Bone marrow (tissue), 2 donors: ENCODE results near the gene TARM1.
A peak's percentile ranks its signal among the peaks of the same experiment; 100 is the strongest.
"Not testable (repeated sequence)": the region's sequence is repeated elsewhere in the genome, so short reads cannot be mapped to it uniquely, and the experiment has no call there.

ENCODE experiments used
- DNase-seq, 2 donors: peaks; one replicate each; lab custom pipeline; 2025; lab: John Stamatoyannopoulos, UW

TARM1 gene

DNA sequence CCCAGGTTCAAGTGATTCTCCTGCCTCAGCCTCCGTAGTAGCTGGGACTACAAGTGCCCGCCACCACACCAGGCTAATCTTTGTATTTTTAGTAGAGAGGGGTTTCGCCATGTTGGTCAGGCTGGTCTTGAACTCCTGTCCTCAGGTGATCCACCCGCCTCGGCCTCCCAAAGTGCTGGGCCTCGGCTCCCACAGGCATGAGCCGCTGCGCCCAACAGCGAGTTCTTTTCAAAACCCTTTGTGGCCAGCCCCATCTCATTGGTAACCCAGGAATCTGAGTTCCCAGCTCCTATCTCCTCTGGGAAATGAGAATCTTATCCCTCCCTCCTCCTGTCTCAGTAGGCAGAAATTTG, 18.7 kb upstream of the TARM1 start:
- not testable (repeated sequence) for DNase-seq

- no peak for DNase-seq
Measured at GRCh38 chr19:54099190-54099902, 18.2 kb upstream of the TARM1 start.

DNA sequence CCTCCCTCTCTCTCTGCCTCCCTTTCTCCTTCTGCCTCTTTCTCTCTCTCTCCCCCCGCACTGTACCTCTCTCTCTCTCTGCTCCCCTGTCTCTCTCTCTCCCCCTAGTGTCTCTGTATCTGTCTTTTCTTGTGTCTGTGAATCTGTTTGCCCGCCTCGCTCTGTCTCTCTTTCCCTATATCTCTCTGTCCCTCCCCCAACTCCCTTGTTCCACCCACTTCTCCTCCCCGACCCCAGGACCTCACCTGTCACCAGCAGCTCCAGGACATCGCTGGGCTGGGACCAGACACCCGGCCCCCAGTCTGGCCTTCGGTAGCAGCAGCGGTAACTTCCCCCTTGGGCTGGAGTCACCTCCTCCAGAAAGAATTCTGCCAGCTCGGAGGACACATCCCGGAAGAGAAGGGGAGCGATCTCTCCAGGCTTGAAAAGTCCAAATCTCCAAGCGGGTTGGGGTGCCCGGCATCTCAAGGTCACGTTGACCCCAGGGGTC, 15.5 kb upstream of the TARM1 start:
- DNase-seq = peak; percentile 22 to 67

DNA sequence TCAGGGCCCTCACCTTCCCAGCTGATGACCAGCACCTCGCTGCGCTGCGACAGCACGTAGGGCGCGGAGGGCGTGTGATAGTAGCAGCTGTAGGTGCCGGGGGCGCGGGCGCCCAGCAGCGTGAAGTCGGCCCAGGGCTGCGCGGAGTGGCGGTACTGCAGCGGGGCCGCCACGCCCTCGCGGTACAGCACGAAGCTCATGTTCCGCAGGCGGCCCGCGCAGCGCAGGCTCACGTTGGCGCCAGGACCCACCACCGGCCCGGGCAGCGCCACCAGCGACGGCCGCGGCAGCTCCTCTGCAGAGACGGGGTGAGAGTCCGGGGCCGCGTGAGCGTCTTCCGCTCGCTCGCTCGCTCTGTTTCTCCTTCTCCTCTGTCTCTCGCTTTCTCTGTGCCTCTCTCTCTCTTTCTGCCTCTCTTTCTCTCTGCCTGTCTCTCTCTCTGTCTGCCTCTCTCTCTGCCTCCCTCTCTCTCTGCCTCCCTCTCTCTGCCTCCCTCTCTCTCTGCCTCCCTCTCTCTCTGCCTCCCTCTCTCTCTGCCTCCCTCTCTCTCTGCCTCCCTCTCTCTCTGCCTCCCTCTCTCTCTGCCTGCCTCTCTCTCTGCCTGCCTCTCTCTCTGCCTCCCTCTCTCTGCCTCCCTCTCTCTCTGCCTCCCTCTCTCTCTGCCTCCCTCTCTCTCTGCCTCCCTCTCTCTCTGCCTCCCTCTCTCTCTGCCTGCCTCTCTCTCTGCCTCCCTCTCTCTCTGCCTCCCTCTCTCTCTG, 14.9 kb upstream of the TARM1 start:
- not testable (repeated sequence) for DNase-seq

- DNase-seq = no peak
Measured at GRCh38 chr19:54095136-54095858, 14.1 kb upstream of the TARM1 start.

DNA sequence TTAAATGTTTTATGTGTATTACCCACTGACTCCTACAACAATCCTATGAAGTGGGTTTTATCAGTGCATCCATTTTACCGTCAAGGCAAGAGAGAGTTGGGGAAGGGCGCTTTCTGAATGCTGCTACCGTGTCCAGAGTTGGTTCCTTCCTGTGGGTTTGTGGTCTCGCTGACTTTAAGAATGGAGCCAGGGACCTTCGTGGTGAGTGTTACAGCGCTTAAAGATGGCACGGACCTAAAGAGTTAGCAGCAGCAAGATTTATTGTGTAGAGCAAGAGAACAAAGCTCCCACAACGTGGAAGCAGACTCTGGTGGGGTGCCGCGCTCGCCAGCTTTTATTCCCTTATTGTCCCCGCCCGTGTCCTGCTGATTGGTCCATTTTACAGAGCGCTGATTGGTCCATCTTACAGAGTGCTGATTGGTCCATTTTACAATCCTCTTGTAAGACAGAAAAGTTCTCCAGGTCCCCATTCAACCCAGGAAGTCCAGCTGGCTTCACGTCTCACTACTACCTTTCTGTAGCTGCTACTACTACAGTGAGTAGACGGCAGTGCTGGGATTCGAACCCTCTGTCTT, 13.3 kb upstream of the TARM1 start:
- no peak for DNase-seq

DNA sequence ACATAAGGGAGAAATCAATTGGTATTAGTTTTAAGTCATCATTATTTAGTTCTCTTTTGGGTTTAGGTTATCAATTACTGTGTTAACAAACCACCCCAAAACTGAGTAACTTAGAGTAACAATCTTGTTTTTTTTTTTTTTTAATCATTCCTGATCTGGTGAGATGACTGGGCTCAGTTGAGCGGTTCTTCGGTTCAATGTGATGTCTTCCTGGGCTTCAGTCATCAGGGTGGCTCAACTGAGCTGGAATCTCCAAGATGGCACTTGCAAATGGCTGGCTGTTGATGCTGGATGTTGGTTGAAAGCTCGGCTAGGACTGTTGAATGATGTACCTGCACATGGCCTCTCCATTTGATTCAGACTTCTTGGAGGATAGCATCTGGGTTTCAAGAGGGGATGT, 3.2 kb upstream of the TARM1 start:
- DNase-seq = no peak

DNA sequence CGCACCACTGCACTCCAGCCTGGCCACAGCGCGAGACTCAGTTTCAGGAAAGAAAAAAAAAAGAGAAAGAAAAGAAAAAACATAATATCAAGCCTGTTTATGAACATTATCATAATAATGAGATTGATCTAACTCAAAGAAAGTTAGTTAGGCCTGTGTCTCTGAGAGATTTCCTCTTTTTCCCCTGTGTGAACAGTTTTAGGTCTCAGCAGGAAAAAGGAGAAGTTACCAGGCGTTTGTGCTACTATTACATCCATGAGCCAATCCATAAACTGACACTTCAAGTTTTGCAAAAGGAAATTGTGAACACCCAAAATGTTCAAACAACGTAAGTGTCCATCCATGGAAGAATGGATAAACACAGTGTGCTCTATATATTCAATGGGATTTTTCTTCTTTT, 3.8 kb downstream of the TARM1 start:
- peak in 1 of 2 donors; percentile 38 for DNase-seq

- no peak for DNase-seq
Measured at GRCh38 chr19:54074851-54075250, 6.3 kb downstream of the TARM1 start.

DNA sequence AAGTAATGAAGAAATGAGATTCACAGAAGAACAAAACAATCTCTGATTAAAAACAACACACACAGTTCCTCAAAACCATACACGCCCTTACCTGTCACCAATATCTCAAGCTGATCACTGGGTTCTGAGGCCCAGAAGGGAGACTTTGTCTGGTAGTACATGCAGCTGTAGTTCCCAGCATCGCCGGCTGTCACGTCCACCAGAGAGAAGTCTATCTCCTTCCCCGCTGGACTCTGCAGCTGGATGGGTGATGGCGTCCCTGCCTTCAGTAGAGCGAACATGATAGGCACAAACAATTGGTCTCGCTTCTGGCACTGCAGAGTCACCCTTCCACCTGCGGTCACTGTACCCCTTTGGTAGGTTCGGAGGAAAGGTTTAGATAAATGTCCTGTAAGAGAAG, 7.3 kb downstream of the TARM1 start:
- DNase-seq = no peak

- no peak for DNase-seq
Measured at GRCh38 chr19:54069470-54069869, 11.7 kb downstream of the TARM1 start.

- DNase-seq = no peak
Measured at GRCh38 chr19:54063350-54064116, 17.6 kb downstream of the TARM1 start, which contains the start of gene VSTM1. Gene VSTM1 (minus strand): TSS chr19:54063897. CDS start chr19:54063777, 120 bp downstream.

GRCh38 chr19:54062643-54063042, 18.5 kb downstream of the TARM1 start:
- no peak for DNase-seq

DNA sequence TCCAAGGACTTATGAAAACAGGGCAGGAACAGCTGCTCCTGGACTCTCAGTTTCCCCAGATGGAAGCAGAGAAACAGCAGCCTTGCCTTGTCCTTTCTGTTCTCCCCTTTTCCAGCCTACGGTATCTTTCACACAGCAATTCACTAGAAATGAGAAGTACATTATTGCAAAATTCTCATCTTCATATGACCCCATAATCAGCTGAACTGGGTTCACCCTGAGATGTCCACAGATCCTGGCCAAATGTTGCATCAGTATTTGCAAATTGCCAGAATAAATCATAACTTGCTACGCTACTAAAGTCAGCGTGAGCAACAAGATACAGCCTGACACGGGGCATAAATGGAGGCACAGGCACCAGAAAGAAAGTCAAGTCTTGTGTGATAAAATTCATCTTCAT, 33.5 kb downstream of the TARM1 start:
- DNase-seq = no peak

DNA sequence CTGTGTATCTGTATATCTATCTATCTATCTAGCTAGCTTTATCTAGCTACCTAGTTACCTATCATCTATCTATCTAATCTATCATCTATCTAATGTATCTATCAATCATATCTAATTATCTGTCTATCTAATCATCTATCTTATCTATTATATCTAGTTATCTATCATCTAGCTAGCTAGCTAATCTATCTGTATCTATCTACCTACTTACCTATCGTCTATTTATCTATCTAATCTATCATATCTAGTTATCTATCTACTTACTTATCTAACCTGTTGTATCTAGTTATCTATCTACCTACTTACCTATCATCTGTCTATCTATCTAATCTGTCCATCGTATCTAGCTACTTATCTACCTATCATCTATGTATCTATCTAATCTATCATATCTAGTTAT, 35.4 kb downstream of the TARM1 start:
- DNase-seq = no peak

- no peak for DNase-seq
Measured at GRCh38 chr19:54042989-54043388, 38.2 kb downstream of the TARM1 start.

- DNase-seq = no peak
Measured at GRCh38 chr19:54041969-54042606, 39.1 kb downstream of the TARM1 start.

DNA sequence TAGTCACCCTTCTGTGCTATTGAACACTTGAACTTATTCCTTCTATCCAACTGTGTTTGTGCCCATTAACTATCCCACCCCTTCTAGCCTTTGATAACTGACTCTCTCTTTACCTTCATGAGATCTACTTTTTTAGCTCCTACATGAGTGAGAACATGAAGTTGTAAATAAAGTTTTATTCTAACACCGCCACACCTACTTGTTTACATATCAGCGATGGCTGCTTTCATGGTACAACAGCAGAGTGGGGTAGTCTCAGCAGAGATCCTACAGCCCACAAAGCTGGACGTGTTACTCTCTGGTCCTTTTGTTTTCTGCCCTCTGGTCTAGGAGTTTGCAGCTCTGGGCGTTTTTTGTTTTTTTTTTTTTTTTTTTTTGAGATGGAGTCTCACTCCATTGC, 41.2 kb downstream of the TARM1 start:
- DNase-seq = no peak

DNA sequence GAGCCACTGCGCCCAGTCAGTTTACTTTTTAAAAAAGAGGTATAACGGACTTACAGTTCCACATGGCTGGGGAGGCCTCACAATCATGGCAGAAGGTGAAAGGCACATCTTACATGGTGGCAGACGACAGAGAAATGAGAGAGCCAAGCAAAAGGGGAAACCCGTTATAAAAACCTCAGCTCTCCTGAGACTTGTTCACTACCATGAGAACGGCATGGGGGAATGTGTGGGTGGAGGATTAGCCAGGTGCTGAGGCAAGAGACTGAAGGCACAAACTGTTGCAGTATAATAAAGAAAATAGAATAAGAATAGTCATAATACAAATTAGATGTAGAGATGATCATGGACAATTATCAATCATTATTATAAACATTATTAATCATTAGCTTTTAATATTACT, 44.6 kb downstream of the TARM1 start:
- DNase-seq = not testable (repeated sequence)

DNA sequence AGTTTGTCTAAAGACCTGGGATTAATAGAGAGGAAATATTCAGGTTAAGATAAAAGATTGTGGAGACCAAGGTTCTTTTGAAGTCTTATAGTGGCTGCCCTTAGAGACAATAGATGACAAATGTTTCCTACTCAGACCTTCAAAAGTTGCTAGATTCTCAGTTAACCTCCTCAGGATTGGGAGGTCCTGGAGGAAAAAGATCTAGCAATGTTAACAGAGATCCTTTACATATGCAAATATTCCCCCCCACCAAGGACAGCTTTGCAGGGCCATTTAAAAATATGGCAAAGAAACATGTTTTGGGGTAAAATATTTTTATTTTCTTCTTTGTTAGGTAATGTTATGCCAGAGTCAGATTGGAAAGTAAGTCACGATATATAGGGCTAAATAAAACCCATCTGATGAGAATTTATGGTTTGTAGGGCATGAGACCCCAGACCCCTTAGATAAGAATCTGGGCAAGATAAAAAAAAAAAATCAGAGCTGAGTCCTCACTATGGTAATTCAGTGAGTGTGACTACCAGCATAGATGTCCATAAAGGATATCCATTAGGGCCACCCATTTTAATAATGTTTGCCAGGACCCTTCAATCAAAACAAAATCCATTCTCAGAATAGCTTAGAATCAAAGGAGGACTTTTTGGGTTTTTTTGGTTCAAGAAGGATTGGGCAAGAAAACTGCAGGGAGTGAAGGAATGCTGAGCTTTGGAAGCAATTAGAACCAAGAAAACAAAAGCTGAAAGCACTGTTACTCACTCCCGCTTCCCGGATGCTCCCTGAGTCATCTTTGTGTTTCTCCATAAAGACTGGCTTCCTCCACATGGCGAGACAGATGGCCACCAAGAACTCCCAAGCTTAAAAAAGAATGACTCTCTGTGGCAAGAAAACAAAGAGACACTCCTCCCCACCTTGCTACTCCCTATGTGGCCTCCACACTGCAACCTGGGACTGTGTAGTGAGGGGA, 45.7 kb downstream of the TARM1 start:
- no peak for DNase-seq
